Measurements from ENCODE around the gene ACBD6.

- TF ChIP-seq, protein P1, sequence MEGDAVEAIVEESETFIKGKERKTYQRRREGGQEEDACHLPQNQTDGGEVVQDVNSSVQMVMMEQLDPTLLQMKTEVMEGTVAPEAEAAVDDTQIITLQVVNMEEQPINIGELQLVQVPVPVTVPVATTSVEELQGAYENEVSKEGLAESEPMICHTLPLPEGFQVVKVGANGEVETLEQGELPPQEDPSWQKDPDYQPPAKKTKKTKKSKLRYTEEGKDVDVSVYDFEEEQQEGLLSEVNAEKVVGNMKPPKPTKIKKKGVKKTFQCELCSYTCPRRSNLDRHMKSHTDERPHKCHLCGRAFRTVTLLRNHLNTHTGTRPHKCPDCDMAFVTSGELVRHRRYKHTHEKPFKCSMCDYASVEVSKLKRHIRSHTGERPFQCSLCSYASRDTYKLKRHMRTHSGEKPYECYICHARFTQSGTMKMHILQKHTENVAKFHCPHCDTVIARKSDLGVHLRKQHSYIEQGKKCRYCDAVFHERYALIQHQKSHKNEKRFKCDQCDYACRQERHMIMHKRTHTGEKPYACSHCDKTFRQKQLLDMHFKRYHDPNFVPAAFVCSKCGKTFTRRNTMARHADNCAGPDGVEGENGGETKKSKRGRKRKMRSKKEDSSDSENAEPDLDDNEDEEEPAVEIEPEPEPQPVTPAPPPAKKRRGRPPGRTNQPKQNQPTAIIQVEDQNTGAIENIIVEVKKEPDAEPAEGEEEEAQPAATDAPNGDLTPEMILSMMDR (IDR thresholded peaks at IDR 0.05) = peak; percentile 89
- no peak for TF ChIP-seq ZFX (IDR thresholded peaks at IDR 0.05; ENCODE audit: borderline replicate concordance)
Measured at GRCh38 chr1:180415985-180416633, 86.3 kb downstream of the ACBD6 start.

All from 22Rv1 (cell line).